Activated naive CD4-positive, alpha-beta T cell treated with anti-CD3 and anti-CD28 coated beads, Interleukin-2, amount 50 U/mL, for 24 hours (primary cell): ENCODE data around the gene PLA2G4D.

Experiments
- H3K27ac Mint-ChIP-seq: one replicate; pipeline ENCODE4 v1.8.0; 2021; ENCODE audit warnings: mild to moderate bottlenecking, mixed read lengths
- H3K27me3 Mint-ChIP-seq: one replicate; pipeline ENCODE4 v1.8.0; 2021; ENCODE audit warnings: mixed read lengths
- H3K36me3 Mint-ChIP-seq: one replicate; pipeline ENCODE4 v1.8.0; 2021; ENCODE audit warnings: mixed read lengths
- H3K4me1 Mint-ChIP-seq: one replicate; pipeline ENCODE4 v1.8.0; 2021; ENCODE audit warnings: mixed read lengths
- H3K4me3 Mint-ChIP-seq: one replicate; pipeline ENCODE4 v1.8.0; 2021; ENCODE audit warnings: mild to moderate bottlenecking, mixed read lengths
- H3K9me3 Mint-ChIP-seq: one replicate; pipeline ENCODE4 v1.8.0; 2021; ENCODE audit warnings: mixed read lengths

Gene PLA2G4D

GRCh38 chr15:42094512-42094963 is at the start of gene PLA2G4D:
TSS of gene PLA2G4D (minus strand) at chr15:42094562. CDS start at chr15:42094459, 103 bp downstream.
- H3K36me3 Mint-ChIP-seq: no peaks in the 10 kb centered on the region
- H3K27ac Mint-ChIP-seq: no peak within 1 kb of the TSS
- H3K4me1 Mint-ChIP-seq: no peaks in the 10 kb centered on the region
- no peaks in the 10 kb centered on the region for H3K9me3 Mint-ChIP-seq
- H3K27me3 Mint-ChIP-seq: no peaks in the 10 kb centered on the region
- H3K4me3 Mint-ChIP-seq: no peak within 1 kb of the TSS

- Mint-ChIP-seq H3K27ac (no peak overlapping the region), H3K9me3 (no peaks in the 10 kb centered on the region), H3K36me3 (no peaks in the 10 kb centered on the region), H3K27me3 (no peaks in the 10 kb centered on the region), H3K4me1 (no peaks in the 10 kb centered on the region), H3K4me3 (no peak overlapping the region)
These were observed 49.0 kb upstream of the PLA2G4D start for GRCh38 chr15:42143356-42143755.

GRCh38 chr15:42141795-42142667 is 47.7 kb upstream of the PLA2G4D start:
- Mint-ChIP-seq H3K4me1 (no peaks in the 10 kb centered on the region), H3K9me3 (no peaks in the 10 kb centered on the region), H3K27me3 (no peaks in the 10 kb centered on the region), H3K4me3 (no peak overlapping the region), H3K27ac (no peak overlapping the region), H3K36me3 (no peaks in the 10 kb centered on the region)

GRCh38 chr15:42141246-42141645 is 46.9 kb upstream of the PLA2G4D start:
- no peak overlapping the region for H3K27ac Mint-ChIP-seq
- no peaks in the 10 kb centered on the region for H3K9me3 Mint-ChIP-seq
- no peaks in the 10 kb centered on the region for H3K36me3 Mint-ChIP-seq
- no peaks in the 10 kb centered on the region for H3K4me1 Mint-ChIP-seq
- H3K4me3 Mint-ChIP-seq: no peak overlapping the region
- no peaks in the 10 kb centered on the region for H3K27me3 Mint-ChIP-seq

- Mint-ChIP-seq H3K36me3 (no peaks in the 10 kb centered on the region), H3K27ac (no peak overlapping the region), H3K27me3 (no peaks in the 10 kb centered on the region), H3K4me3 (no peak overlapping the region), H3K4me1 (no peaks in the 10 kb centered on the region), H3K9me3 (no peaks in the 10 kb centered on the region)
These were observed 46.2 kb upstream of the PLA2G4D start for GRCh38 chr15:42140383-42141070.

GRCh38 chr15:42139596-42139995 is 45.2 kb upstream of the PLA2G4D start:
- Mint-ChIP-seq H3K27me3 (no peaks in the 10 kb centered on the region), H3K27ac (no peak overlapping the region), H3K9me3 (no peaks in the 10 kb centered on the region), H3K4me3 (no peak overlapping the region), H3K4me1 (no peaks in the 10 kb centered on the region), H3K36me3 (no peaks in the 10 kb centered on the region)

- Mint-ChIP-seq H3K4me1 (no peaks in the 10 kb centered on the region), H3K27ac (no peak overlapping the region), H3K4me3 (no peak overlapping the region), H3K27me3 (no peaks in the 10 kb centered on the region), H3K9me3 (no peaks in the 10 kb centered on the region), H3K36me3 (no peaks in the 10 kb centered on the region)
These were observed 44.6 kb upstream of the PLA2G4D start for GRCh38 chr15:42138968-42139386.

- Mint-ChIP-seq H3K36me3 (no peaks in the 10 kb centered on the region), H3K4me1 (no peaks in the 10 kb centered on the region), H3K27me3 (no peaks in the 10 kb centered on the region), H3K9me3 (no peaks in the 10 kb centered on the region), H3K27ac (no peak overlapping the region), H3K4me3 (no peak overlapping the region)
These were observed 44.0 kb upstream of the PLA2G4D start for GRCh38 chr15:42138411-42138810.

- no peaks in the 10 kb centered on the region for H3K9me3 Mint-ChIP-seq
- no peaks in the 10 kb centered on the region for H3K27me3 Mint-ChIP-seq
- no peaks in the 10 kb centered on the region for H3K4me1 Mint-ChIP-seq
- no peak overlapping the region for H3K27ac Mint-ChIP-seq
- no peaks in the 10 kb centered on the region for H3K36me3 Mint-ChIP-seq
- no peak overlapping the region for H3K4me3 Mint-ChIP-seq
These were observed 43.3 kb upstream of the PLA2G4D start for GRCh38 chr15:42137461-42138261.

- no peak overlapping the region for H3K27ac Mint-ChIP-seq
These were observed 42.2 kb upstream of the PLA2G4D start for GRCh38 chr15:42136513-42136912.

GRCh38 chr15:42135351-42135750 is 41.0 kb upstream of the PLA2G4D start:
- H3K27me3 Mint-ChIP-seq: peaks cover 1% of the 10 kb centered on the region
- H3K27ac Mint-ChIP-seq: no peak overlapping the region
- H3K4me1 Mint-ChIP-seq: no peaks in the 10 kb centered on the region
- H3K4me3 Mint-ChIP-seq: no peak overlapping the region
- H3K9me3 Mint-ChIP-seq: no peaks in the 10 kb centered on the region
- H3K36me3 Mint-ChIP-seq: no peaks in the 10 kb centered on the region

More at GRCh38 chr15:42136513-42136912, 42.2 kb upstream of the PLA2G4D start:
- no peaks in the 10 kb centered on the region for H3K9me3 Mint-ChIP-seq
- no peak overlapping the region for H3K4me3 Mint-ChIP-seq
- no peaks in the 10 kb centered on the region for H3K27me3 Mint-ChIP-seq
- H3K36me3 Mint-ChIP-seq: no peaks in the 10 kb centered on the region
- H3K4me1 Mint-ChIP-seq: no peaks in the 10 kb centered on the region

- Mint-ChIP-seq H3K27ac (no peak overlapping the region), H3K9me3 (no peaks in the 10 kb centered on the region), H3K36me3 (no peaks in the 10 kb centered on the region), H3K4me3 (no peak overlapping the region), H3K4me1 (no peaks in the 10 kb centered on the region), H3K27me3 (peaks cover 2% of the 10 kb centered on the region)
These were observed 40.4 kb upstream of the PLA2G4D start for GRCh38 chr15:42134617-42135245.

- Mint-ChIP-seq H3K27me3 (peaks cover 7% of the 10 kb centered on the region), H3K4me1 (no peaks in the 10 kb centered on the region), H3K4me3 (no peak overlapping the region), H3K9me3 (no peaks in the 10 kb centered on the region), H3K27ac (no peak overlapping the region), H3K36me3 (no peaks in the 10 kb centered on the region)
These were observed 39.6 kb upstream of the PLA2G4D start for GRCh38 chr15:42133886-42134502.

GRCh38 chr15:42133356-42133755 is 39.0 kb upstream of the PLA2G4D start:
- no peaks in the 10 kb centered on the region for H3K36me3 Mint-ChIP-seq
- H3K9me3 Mint-ChIP-seq: no peaks in the 10 kb centered on the region
- H3K27ac Mint-ChIP-seq: no peak overlapping the region
- H3K27me3 Mint-ChIP-seq: peaks cover 7% of the 10 kb centered on the region
- H3K4me3 Mint-ChIP-seq: no peak overlapping the region
- no peaks in the 10 kb centered on the region for H3K4me1 Mint-ChIP-seq
